GM12878 (cell line): ENCODE measurements around the gene TMEM250. TPM values are rescaled to one million over a fixed set of nuclear protein-coding genes. Genes with fewer than 3 reads are reported as not detected.

ENCODE experiments used
- EGR1 ChIP-seq, 2 experiments: IDR thresholded peaks; 1 replicate in 1 of 2; 2 replicates in 1 of 2; pipeline ENCODE4 v1.6.1; 2011 to 2012; ENCODE audit warnings: low read depth in 2 of 2, low read length in 2 of 2, borderline replicate concordance in 1 of 2, mild to moderate bottlenecking in 1 of 2, moderate library complexity in 1 of 2
- KDM1A ChIP-seq: fragments of 200-600 bp; sonication (generic); IDR thresholded peaks from 2 replicates; pipeline ENCODE4 v1.6.1; 2016; ENCODE audit warnings: borderline replicate concordance
- PML ChIP-seq: IDR thresholded peaks from 2 replicates; pipeline ENCODE4 v1.6.1; 2012; ENCODE audit warnings: low read length, inconsistent platforms
- SP1 ChIP-seq: IDR thresholded peaks from one replicate; pipeline ENCODE4 v1.6.1; 2011; ENCODE audit warnings: low read depth, low read length
- STAT1 ChIP-seq: fragments of 450-650 bp; conservative IDR thresholded peaks from 2 replicates; pipeline ENCODE4 v1.6.1; 2014; ENCODE audit warnings: antibody characterized with exemption, mild to moderate bottlenecking
- TCF7 ChIP-seq: IDR thresholded peaks from 2 replicates; pipeline ENCODE4 v1.6.1; 2014; ENCODE audit warnings: antibody characterized with exemption, borderline replicate concordance
- polyA plus RNA-seq, 11 experiments: library from polyadenylated mRNA; depleted of rRNA in 4 of 11; unstranded in 6 of 11; stranded (reverse) in 5 of 11; fragments of >200 nt; fragmentation: Nextera tagmentation in 4 of 11; fragmentation: Illumina TruSeq in 1 of 11; extraction: Ambion mirVana in 4 of 11; extraction: Trizol in 1 of 11; gene quantifications; 1 replicate in 1 of 11; 2 replicates in 10 of 11; pipeline versions ENCODE4 v1.2.1 to v1.2.3, GENCODE V29; 2011 to 2016; ENCODE audit warnings: inconsistent platforms in 2 of 11, missing spikeins in 2 of 11, low read depth in 1 of 11
- total RNA-seq, 4 experiments: library from RNA; depleted of rRNA in 3 of 4; stranded (reverse); fragments of >200 nt in 3 of 4; fragmentation: Illumina TruSeq in 1 of 4; extraction: Trizol in 1 of 4; gene quantifications; 2 replicates each; pipeline versions ENCODE4 v1.2.1 to v1.2.3, GENCODE V29; 2013 to 2021
- TF ChIP-seq, protein P1 (sequence below): fragments of 450-650 bp; IDR thresholded peaks from 2 replicates; pipeline ENCODE4 v1.6.1; 2017; ENCODE audit warnings: mild to moderate bottlenecking, moderate library complexity
- TF ChIP-seq, protein P2 (sequence below): IDR thresholded peaks from 2 replicates; pipeline ENCODE4 v1.6.1; 2012; ENCODE audit warnings: improper control_type of control experiment, low read depth, low read length; ENCODE audit not compliant: insufficient replicate concordance
- TF ChIP-seq, protein P3 (sequence below): IDR thresholded peaks from 2 replicates; pipeline ENCODE4 v1.6.1; 2012; ENCODE audit warnings: low read length, inconsistent platforms
- TF ChIP-seq, protein P4 (sequence below): fragments of 450-650 bp; IDR thresholded peaks from 2 replicates; pipeline ENCODE4 v1.6.1; 2016; ENCODE audit warnings: mild to moderate bottlenecking

Gene TMEM250
- total and polyA plus RNA-seq, 10 of the 15 experiments (the other 5 are each of a cell fraction or from before 2014, with no cell fraction given), result 0.39 to 39.9 (median 8.5) TPM

DNA sequence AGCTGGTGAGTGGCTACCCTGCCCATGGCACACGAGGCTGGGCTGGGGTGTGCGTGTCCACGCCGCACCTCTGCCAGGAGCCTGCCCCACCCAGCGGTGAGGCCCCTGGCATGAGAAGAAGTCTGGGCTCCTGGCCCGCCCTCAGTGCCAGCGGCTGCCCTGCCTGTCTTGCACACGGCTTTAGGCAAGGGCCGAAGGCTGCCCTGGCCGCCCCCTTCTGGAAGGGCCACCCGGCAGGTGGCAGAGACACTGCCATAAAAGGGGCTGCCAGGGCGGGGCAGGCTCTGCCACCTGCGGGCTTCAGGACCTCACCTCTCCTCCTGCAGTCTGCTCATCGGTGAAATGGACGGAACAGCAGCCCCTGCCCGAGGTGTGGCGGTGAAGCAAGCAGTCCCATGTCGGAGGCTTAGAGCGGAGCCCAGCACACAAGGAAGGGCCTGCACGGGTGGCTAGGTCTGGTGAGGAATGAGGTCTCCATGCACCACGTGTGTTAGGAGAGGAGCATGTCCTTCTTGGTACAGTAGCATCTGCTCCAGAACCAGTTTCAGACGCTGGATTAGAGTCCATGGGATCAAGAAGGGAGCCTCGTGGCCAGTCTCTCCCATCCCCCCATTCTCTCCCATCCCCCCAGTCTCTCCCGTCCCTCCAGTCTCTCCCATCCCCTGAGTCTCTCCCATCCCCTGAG lies 34.8 kb upstream of the TMEM250 start (continued):
- TF ChIP-seq, protein P1, sequence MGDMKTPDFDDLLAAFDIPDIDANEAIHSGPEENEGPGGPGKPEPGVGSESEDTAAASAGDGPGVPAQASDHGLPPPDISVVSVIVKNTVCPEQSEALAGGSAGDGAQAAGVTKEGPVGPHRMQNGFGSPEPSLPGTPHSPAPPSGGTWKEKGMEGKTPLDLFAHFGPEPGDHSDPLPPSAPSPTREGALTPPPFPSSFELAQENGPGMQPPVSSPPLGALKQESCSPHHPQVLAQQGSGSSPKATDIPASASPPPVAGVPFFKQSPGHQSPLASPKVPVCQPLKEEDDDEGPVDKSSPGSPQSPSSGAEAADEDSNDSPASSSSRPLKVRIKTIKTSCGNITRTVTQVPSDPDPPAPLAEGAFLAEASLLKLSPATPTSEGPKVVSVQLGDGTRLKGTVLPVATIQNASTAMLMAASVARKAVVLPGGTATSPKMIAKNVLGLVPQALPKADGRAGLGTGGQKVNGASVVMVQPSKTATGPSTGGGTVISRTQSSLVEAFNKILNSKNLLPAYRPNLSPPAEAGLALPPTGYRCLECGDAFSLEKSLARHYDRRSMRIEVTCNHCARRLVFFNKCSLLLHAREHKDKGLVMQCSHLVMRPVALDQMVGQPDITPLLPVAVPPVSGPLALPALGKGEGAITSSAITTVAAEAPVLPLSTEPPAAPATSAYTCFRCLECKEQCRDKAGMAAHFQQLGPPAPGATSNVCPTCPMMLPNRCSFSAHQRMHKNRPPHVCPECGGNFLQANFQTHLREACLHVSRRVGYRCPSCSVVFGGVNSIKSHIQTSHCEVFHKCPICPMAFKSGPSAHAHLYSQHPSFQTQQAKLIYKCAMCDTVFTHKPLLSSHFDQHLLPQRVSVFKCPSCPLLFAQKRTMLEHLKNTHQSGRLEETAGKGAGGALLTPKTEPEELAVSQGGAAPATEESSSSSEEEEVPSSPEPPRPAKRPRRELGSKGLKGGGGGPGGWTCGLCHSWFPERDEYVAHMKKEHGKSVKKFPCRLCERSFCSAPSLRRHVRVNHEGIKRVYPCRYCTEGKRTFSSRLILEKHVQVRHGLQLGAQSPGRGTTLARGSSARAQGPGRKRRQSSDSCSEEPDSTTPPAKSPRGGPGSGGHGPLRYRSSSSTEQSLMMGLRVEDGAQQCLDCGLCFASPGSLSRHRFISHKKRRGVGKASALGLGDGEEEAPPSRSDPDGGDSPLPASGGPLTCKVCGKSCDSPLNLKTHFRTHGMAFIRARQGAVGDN, result no peak
- TF ChIP-seq, protein P2, sequence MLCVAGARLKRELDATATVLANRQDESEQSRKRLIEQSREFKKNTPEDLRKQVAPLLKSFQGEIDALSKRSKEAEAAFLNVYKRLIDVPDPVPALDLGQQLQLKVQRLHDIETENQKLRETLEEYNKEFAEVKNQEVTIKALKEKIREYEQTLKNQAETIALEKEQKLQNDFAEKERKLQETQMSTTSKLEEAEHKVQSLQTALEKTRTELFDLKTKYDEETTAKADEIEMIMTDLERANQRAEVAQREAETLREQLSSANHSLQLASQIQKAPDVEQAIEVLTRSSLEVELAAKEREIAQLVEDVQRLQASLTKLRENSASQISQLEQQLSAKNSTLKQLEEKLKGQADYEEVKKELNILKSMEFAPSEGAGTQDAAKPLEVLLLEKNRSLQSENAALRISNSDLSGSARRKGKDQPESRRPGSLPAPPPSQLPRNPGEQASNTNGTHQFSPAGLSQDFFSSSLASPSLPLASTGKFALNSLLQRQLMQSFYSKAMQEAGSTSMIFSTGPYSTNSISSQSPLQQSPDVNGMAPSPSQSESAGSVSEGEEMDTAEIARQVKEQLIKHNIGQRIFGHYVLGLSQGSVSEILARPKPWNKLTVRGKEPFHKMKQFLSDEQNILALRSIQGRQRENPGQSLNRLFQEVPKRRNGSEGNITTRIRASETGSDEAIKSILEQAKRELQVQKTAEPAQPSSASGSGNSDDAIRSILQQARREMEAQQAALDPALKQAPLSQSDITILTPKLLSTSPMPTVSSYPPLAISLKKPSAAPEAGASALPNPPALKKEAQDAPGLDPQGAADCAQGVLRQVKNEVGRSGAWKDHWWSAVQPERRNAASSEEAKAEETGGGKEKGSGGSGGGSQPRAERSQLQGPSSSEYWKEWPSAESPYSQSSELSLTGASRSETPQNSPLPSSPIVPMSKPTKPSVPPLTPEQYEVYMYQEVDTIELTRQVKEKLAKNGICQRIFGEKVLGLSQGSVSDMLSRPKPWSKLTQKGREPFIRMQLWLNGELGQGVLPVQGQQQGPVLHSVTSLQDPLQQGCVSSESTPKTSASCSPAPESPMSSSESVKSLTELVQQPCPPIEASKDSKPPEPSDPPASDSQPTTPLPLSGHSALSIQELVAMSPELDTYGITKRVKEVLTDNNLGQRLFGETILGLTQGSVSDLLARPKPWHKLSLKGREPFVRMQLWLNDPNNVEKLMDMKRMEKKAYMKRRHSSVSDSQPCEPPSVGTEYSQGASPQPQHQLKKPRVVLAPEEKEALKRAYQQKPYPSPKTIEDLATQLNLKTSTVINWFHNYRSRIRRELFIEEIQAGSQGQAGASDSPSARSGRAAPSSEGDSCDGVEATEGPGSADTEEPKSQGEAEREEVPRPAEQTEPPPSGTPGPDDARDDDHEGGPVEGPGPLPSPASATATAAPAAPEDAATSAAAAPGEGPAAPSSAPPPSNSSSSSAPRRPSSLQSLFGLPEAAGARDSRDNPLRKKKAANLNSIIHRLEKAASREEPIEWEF, result no peak
- TF ChIP-seq TCF7 (no peak), PML (no peak), SP1 (no peak), KDM1A (no peak), EGR1 (IDR thresholded peaks at IDR 0.05; ENCODE audit: borderline replicate concordance in 1 of 2, low read depth in 2 of 2, low read length in 2 of 2) (no peak), STAT1 (no peak)
- TF ChIP-seq, protein P3, sequence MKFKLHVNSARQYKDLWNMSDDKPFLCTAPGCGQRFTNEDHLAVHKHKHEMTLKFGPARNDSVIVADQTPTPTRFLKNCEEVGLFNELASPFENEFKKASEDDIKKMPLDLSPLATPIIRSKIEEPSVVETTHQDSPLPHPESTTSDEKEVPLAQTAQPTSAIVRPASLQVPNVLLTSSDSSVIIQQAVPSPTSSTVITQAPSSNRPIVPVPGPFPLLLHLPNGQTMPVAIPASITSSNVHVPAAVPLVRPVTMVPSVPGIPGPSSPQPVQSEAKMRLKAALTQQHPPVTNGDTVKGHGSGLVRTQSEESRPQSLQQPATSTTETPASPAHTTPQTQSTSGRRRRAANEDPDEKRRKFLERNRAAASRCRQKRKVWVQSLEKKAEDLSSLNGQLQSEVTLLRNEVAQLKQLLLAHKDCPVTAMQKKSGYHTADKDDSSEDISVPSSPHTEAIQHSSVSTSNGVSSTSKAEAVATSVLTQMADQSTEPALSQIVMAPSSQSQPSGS, result no peak
- TF ChIP-seq, protein P4, sequence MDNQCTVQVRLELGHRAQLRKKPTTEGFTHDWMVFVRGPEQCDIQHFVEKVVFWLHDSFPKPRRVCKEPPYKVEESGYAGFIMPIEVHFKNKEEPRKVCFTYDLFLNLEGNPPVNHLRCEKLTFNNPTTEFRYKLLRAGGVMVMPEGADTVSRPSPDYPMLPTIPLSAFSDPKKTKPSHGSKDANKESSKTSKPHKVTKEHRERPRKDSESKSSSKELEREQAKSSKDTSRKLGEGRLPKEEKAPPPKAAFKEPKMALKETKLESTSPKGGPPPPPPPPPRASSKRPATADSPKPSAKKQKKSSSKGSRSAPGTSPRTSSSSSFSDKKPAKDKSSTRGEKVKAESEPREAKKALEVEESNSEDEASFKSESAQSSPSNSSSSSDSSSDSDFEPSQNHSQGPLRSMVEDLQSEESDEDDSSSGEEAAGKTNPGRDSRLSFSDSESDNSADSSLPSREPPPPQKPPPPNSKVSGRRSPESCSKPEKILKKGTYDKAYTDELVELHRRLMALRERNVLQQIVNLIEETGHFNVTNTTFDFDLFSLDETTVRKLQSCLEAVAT, result no peak
